NCI-H1436 (cell line): ENCODE data around the gene ITIH2.

Source experiments
- DNase-seq: peaks from one replicate; lab custom pipeline; 2025; lab: John Stamatoyannopoulos, UW

The ITIH2 gene

GRCh38 chr10:7794251-7795026 lies 91.3 kb downstream of the ITIH2 start:
- no peak for DNase-seq

GRCh38 chr10:7795605-7796004 lies 92.5 kb downstream of the ITIH2 start:
- DNase-seq = no peak

GRCh38 chr10:7797582-7797981 lies 94.5 kb downstream of the ITIH2 start:
- no peak for DNase-seq
